Fibroblast of lung (primary cell): ENCODE measurements around the gene FGF14.

Experiments
- CTCF ChIP-seq, 2 donors: IDR thresholded peaks in 1 of 2; conservative IDR thresholded peaks in 1 of 2; 1 replicate in 1 of 2; 2 replicates in 1 of 2; pipeline ENCODE4 v1.5.1; 2011 to 2012; ENCODE audit warnings: low read length in 2 of 2, control low read depth in 1 of 2, inconsistent platforms in 1 of 2, low read depth in 1 of 2, mild to moderate bottlenecking in 1 of 2
- EZH2 ChIP-seq: IDR thresholded peaks from 2 replicates; pipeline ENCODE4 v1.5.1; 2012; ENCODE audit warnings: low read length, control low read depth, mild to moderate bottlenecking; ENCODE audit errors: missing control alignments

- TF ChIP-seq CTCF (conservative IDR thresholded peaks at IDR 0.05 in 1 of 2, IDR thresholded peaks at IDR 0.05 in 1 of 2; ENCODE audit: low read depth in 1 of 2, low read length in 2 of 2) (no peak), EZH2 (no peak)
Measured at GRCh38 chr13:102401265-102401664, 583 bp downstream of the FGF14 start.
